ENCODE results near the gene STIM1.

The STIM1 gene

GRCh38 chr11:3936517-3936916 is 81.1 kb downstream of the STIM1 start:
- H3K36me3 ChIP-seq (ENCODE audit: insufficient read depth, low read length), result peaks cover 6% of the 10 kb centered on the region; the same call in 1 of the 2 replicates
- no peak for DNase-seq
- no peak overlapping the region for H2AFZ ChIP-seq (ENCODE audit: low read depth, low read length)
- ATAC-seq (ENCODE audit: insufficient read depth, low read depth), result no peak
- H3K4me2 ChIP-seq (ENCODE audit: insufficient read depth, low read length), result no peak overlapping the region
- H4K20me1 ChIP-seq (ENCODE audit: insufficient read depth, low read length), result no peaks in the 10 kb centered on the region
- no peak overlapping the region; the same call in 1 of the 2 replicates for H3K27ac ChIP-seq (ENCODE audit: low read length)
- peaks cover 4% of the 10 kb centered on the region for H3K4me1 ChIP-seq (ENCODE audit: insufficient read depth, low read length)
- no peak for TF ChIP-seq CTCF (IDR thresholded peaks at IDR 0.05; ENCODE audit: borderline replicate concordance, extremely low read depth, low read length, poor library complexity, severe bottlenecking)
- no peak for TF ChIP-seq EZH2 (IDR thresholded peaks at IDR 0.05; ENCODE audit: borderline replicate concordance, low read depth, low read length, severe bottlenecking)
- H3K4me3 ChIP-seq (ENCODE audit: low read depth in 1 of 2, low read length in 2 of 2), result no peak overlapping the region
- H3K9ac ChIP-seq (ENCODE audit: low read depth, low read length), result no peak overlapping the region
- H3K9me3 ChIP-seq (ENCODE audit: insufficient read depth, low read length, severe bottlenecking), result no peaks in the 10 kb centered on the region
- peaks cover 69% of the 10 kb centered on the region for H3K79me2 ChIP-seq (ENCODE audit: insufficient read depth, low read length)
- H3K27me3 ChIP-seq (ENCODE audit: insufficient read depth, low read length, poor library complexity), result no peaks in the 10 kb centered on the region

GRCh38 chr11:3939211-3939610 is 83.7 kb downstream of the STIM1 start:
- DNase-seq, result no peak
- H3K9ac ChIP-seq (ENCODE audit: low read depth, low read length), result no peak overlapping the region
- H3K27ac ChIP-seq (ENCODE audit: low read length), result 0 out of 2 replicates have a peak overlapping the region, but pooled peaks have one; percentile 1

DNA sequence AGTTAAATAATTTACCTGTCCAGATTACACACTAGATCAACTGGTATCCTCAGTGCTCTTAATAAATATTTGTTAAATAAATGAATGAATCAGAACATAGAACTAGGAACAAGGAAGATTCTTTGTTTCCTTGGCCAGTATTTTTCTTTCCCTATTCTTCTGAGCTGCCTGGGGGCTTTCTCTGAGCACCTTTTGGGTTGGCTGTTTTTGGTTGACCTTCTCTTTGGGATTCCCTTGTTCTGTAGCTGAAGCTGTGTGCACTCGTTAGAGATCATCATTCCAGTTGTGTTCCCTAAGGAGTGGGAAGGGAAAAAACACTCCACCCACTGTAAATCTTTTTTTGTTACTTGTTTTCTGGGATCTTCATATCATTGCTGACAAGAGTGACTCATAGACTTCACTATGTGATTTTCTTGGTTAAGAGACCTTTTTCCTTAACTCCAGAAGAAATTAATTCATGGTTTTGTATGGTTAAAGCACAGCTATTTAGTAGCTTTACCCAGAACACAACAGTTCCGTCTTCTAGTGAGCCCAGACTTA is 84.3 kb downstream of the STIM1 start:
- Histone ChIP-seq H3K9ac (ENCODE audit: low read depth, low read length) (no peak overlapping the region), H3K4me2 (ENCODE audit: insufficient read depth, low read length) (no peak overlapping the region), H3K79me2 (ENCODE audit: insufficient read depth, low read length) (peaks cover 78% of the 10 kb centered on the region), H3K4me1 (ENCODE audit: insufficient read depth, low read length) (peaks cover 37% of the 10 kb centered on the region), H3K27ac (ENCODE audit: low read length) (no peak overlapping the region), H3K4me3 (ENCODE audit: low read depth in 1 of 2, low read length in 2 of 2) (no peak overlapping the region), H4K20me1 (ENCODE audit: insufficient read depth, low read length) (no peaks in the 10 kb centered on the region), H3K9me3 (ENCODE audit: insufficient read depth, low read length, severe bottlenecking) (no peaks in the 10 kb centered on the region), H3K27me3 (ENCODE audit: insufficient read depth, low read length, poor library complexity) (no peaks in the 10 kb centered on the region), H3K36me3 (ENCODE audit: insufficient read depth, low read length) (peaks cover 6% of the 10 kb centered on the region; the same call in 1 of the 2 replicates), H2AFZ (ENCODE audit: low read depth, low read length) (no peak overlapping the region)
- DNase-seq (no peak), ATAC-seq (ENCODE audit: insufficient read depth, low read depth) (no peak)
- TF ChIP-seq EZH2 (IDR thresholded peaks at IDR 0.05; ENCODE audit: borderline replicate concordance, low read depth, low read length, severe bottlenecking), result no peak
- TF ChIP-seq CTCF (IDR thresholded peaks at IDR 0.05; ENCODE audit: borderline replicate concordance, extremely low read depth, low read length, poor library complexity, severe bottlenecking), result no peak

More at GRCh38 chr11:3939211-3939610, 83.7 kb downstream of the STIM1 start:
- H3K4me2 ChIP-seq (ENCODE audit: insufficient read depth, low read length), result no peak overlapping the region
- peaks cover 31% of the 10 kb centered on the region for H3K4me1 ChIP-seq (ENCODE audit: insufficient read depth, low read length)
- H2AFZ ChIP-seq (ENCODE audit: low read depth, low read length), result no peak overlapping the region
- no peak for ATAC-seq (ENCODE audit: insufficient read depth, low read depth)
- no peaks in the 10 kb centered on the region for H3K9me3 ChIP-seq (ENCODE audit: insufficient read depth, low read length, severe bottlenecking)
- TF ChIP-seq EZH2 (IDR thresholded peaks at IDR 0.05; ENCODE audit: borderline replicate concordance, low read depth, low read length, severe bottlenecking) (no peak), CTCF (IDR thresholded peaks at IDR 0.05; ENCODE audit: borderline replicate concordance, extremely low read depth, low read length, poor library complexity, severe bottlenecking) (no peak)
- H4K20me1 ChIP-seq (ENCODE audit: insufficient read depth, low read length), result no peaks in the 10 kb centered on the region
- peaks cover 6% of the 10 kb centered on the region; the same call in 1 of the 2 replicates for H3K36me3 ChIP-seq (ENCODE audit: insufficient read depth, low read length)
- H3K27me3 ChIP-seq (ENCODE audit: insufficient read depth, low read length, poor library complexity), result no peaks in the 10 kb centered on the region
- peaks cover 78% of the 10 kb centered on the region for H3K79me2 ChIP-seq (ENCODE audit: insufficient read depth, low read length)
- no peak overlapping the region for H3K4me3 ChIP-seq (ENCODE audit: low read depth in 1 of 2, low read length in 2 of 2)

Data from DND-41 (cell line).